Left lung (tissue), 10 donors: ENCODE measurements around the gene BRSK2. TPM values are rescaled to one million over a fixed set of nuclear protein-coding genes. Genes with fewer than 3 reads are reported as not detected.

ENCODE experiments used
- ATAC-seq: fragments of 200-7000 bp; cut with Tn5 transposase; one replicate; pipeline ENCODE4 v1.9.1; 2020; ENCODE audit warnings: moderate library complexity
- DNase-seq, 4 donors: peaks; one replicate each; pipeline ENCODE4 v3.0.0-alpha.2; 2013 to 2020
- H3K27ac ChIP-seq, 2 donors: fragments of 200-600 bp; sonication (generic) in 1 of 2; one replicate each; pipeline versions ENCODE4 v1.5.0 to v1.8.0; 2020 to 2021
- H3K27me3 ChIP-seq, 2 donors: fragments of 200-600 bp; sonication (generic) in 1 of 2; one replicate each; pipeline versions ENCODE4 v1.5.0 to v1.8.0; 2020 to 2021
- H3K36me3 ChIP-seq, 2 donors: fragments of 200-600 bp; sonication (generic) in 1 of 2; one replicate each; pipeline versions ENCODE4 v1.5.0 to v1.8.0; 2020 to 2021
- H3K4me1 ChIP-seq, 2 donors: fragments of 200-600 bp; one replicate each; pipeline ENCODE4 v1.8.0; 2021
- H3K4me3 ChIP-seq, 2 donors: fragments of 200-600 bp; sonication (generic) in 1 of 2; one replicate each; pipeline versions ENCODE4 v1.5.0 to v1.8.0; 2020 to 2021; ENCODE audit warnings: mild to moderate bottlenecking in 1 of 2
- H3K9me3 ChIP-seq, 2 donors: fragments of 200-600 bp; sonication (generic) in 1 of 2; one replicate each; pipeline versions ENCODE4 v1.5.0 to v1.8.0; 2020 to 2021
- CTCF ChIP-seq, 2 donors: fragments of 200-600 bp; sonication (generic) in 1 of 2; IDR thresholded peaks; one replicate each; pipeline versions ENCODE4 v1.5.0 to v1.8.0; 2021; ENCODE audit warnings: antibody characterized with exemption in 2 of 2
- intact Hi-C, 2 donors: fragments of 100-400 bp; cut with DNase I; formaldehyde crosslinking; loops; one replicate each; pipeline versions ENCODE4 v1.11.2 to v1.14.2; 2022
- polyA plus RNA-seq, 6 donors: library from polyadenylated mRNA; unstranded; fragments of 120-200 nt; gene quantifications; one replicate each; pipeline ENCODE4 v1.2.1, GENCODE V29; 2013; ENCODE audit not compliant: insufficient read length in 6 of 6
- total RNA-seq, 2 donors: library from RNA; stranded (reverse); fragmentation: NEBNext Ultra II Directional; extraction: Animal tissue kit (Norgen Biotek cat#: 25700); gene quantifications; one replicate each; pipeline ENCODE4 v1.2.1, GENCODE V29; 2021
- donor health status: DM: no; HTN: yes; CAD: no.
- donor health status: DM: no; HTN: no; CAD: no.

BRSK2 gene
- total and polyA plus RNA-seq, 8 donors = 0.13 to 1.1 (median 0.69) TPM

- Histone ChIP-seq H3K9me3 (no peaks in the 10 kb centered on the region), H3K4me1 (peaks cover 0 to 23% of the 10 kb centered on the region in 2 donors), H3K36me3 (peaks cover 0 to 8% of the 10 kb centered on the region in 2 donors), H3K27me3 (no peaks in the 10 kb centered on the region), H3K4me3 (no peak overlapping the region), H3K27ac (no peak overlapping the region)
- intact Hi-C loops = no loop called here
- TF ChIP-seq CTCF (IDR thresholded peaks at IDR 0.05) = no peak
- no peak for DNase-seq
- ATAC-seq = no peak
Observed at GRCh38 chr11:1494650-1495049, 104.9 kb downstream of the BRSK2 start.

GRCh38 chr11:1496091-1496760 lies 106.5 kb downstream of the BRSK2 start:
- Histone ChIP-seq H3K36me3 (peaks cover 0 to 15% of the 10 kb centered on the region in 2 donors), H3K27me3 (no peaks in the 10 kb centered on the region), H3K9me3 (no peaks in the 10 kb centered on the region), H3K27ac (no peak overlapping the region), H3K4me3 (no peak overlapping the region), H3K4me1 (peaks cover 0 to 23% of the 10 kb centered on the region in 2 donors)
- DNase-seq (no peak), ATAC-seq (no peak)
- intact Hi-C loops = no loop called here
- TF ChIP-seq CTCF (IDR thresholded peaks at IDR 0.05) = no peak

- H3K4me1 ChIP-seq = peaks cover 0 to 23% of the 10 kb centered on the region in 2 donors
- no peak overlapping the region for H3K27ac ChIP-seq
- no peak for DNase-seq
- intact Hi-C loops = no loop called here
- ATAC-seq = no peak
- no peak overlapping the region for H3K4me3 ChIP-seq
- no peaks in the 10 kb centered on the region for H3K27me3 ChIP-seq
- TF ChIP-seq CTCF (IDR thresholded peaks at IDR 0.05) = no peak
- H3K9me3 ChIP-seq = no peaks in the 10 kb centered on the region
- H3K36me3 ChIP-seq = peaks cover 0 to 15% of the 10 kb centered on the region in 2 donors
Observed at GRCh38 chr11:1496761-1497095, 107.0 kb downstream of the BRSK2 start.

GRCh38 chr11:1497600-1497999 lies 107.9 kb downstream of the BRSK2 start:
- intact Hi-C loops = no loop called here
- H3K36me3 ChIP-seq = peaks cover 0 to 15% of the 10 kb centered on the region in 2 donors
- H3K27me3 ChIP-seq = no peaks in the 10 kb centered on the region
- peak in 1 of 4 donors; percentile 29 for DNase-seq
- ATAC-seq = no peak
- peaks cover 0 to 24% of the 10 kb centered on the region in 2 donors for H3K4me1 ChIP-seq
- H3K27ac ChIP-seq = peak overlapping the region in 1 of 2 donors; percentile 41
- no peak for TF ChIP-seq CTCF (IDR thresholded peaks at IDR 0.05)
- H3K4me3 ChIP-seq = no peak overlapping the region
- H3K9me3 ChIP-seq = no peaks in the 10 kb centered on the region

GRCh38 chr11:1498262-1498661 lies 108.5 kb downstream of the BRSK2 start:
- no peak overlapping the region for H3K27ac ChIP-seq
- peaks cover 3 to 28% of the 10 kb centered on the region in 2 donors for H3K4me1 ChIP-seq
- ATAC-seq = no peak
- no peak for TF ChIP-seq CTCF (IDR thresholded peaks at IDR 0.05)
- H3K27me3 ChIP-seq = no peaks in the 10 kb centered on the region
- DNase-seq = no peak
- peaks cover 0 to 15% of the 10 kb centered on the region in 2 donors for H3K36me3 ChIP-seq
- intact Hi-C loops = no loop called here
- no peaks in the 10 kb centered on the region for H3K9me3 ChIP-seq
- no peak overlapping the region for H3K4me3 ChIP-seq
